Nephron progenitor cell (in vitro differentiated cells): ENCODE data around the gene ADAMTS10.
"Not testable (repeated sequence)": the region's sequence is repeated elsewhere in the genome, so short reads cannot be mapped to it uniquely, and the experiment has no call there.

ENCODE experiments used
- DNase-seq: peaks from one replicate; pipeline ENCODE4 v3.0.0; 2021
- H3K27ac Mint-ChIP-seq: 2 replicates; pipeline ENCODE4 v1.8.0; 2021; ENCODE audit warnings: mild to moderate bottlenecking, moderate library complexity, mixed read lengths
- H3K27me3 Mint-ChIP-seq: 2 replicates; pipeline ENCODE4 v1.8.0; 2021; ENCODE audit warnings: mild to moderate bottlenecking, low read depth, mixed read lengths; ENCODE audit not compliant: poor library complexity
- H3K36me3 Mint-ChIP-seq: 2 replicates; pipeline ENCODE4 v1.8.0; 2021; ENCODE audit warnings: low read depth, mixed read lengths
- H3K4me1 Mint-ChIP-seq: 2 replicates; pipeline ENCODE4 v1.8.0; 2021; ENCODE audit warnings: mixed read lengths
- H3K4me3 Mint-ChIP-seq: 2 replicates; pipeline ENCODE4 v1.8.0; 2021; ENCODE audit warnings: mild to moderate bottlenecking, moderate library complexity, mixed read lengths
- H3K9me3 Mint-ChIP-seq: 2 replicates; pipeline ENCODE4 v1.8.0; 2021; ENCODE audit warnings: mild to moderate bottlenecking, moderate library complexity, mixed read lengths
- CTCF ChIP-seq: fragments of 200-600 bp; sonication (generic); IDR thresholded peaks from 2 replicates; pipeline ENCODE4 v1.5.0; 2021; ENCODE audit warnings: antibody characterized with exemption

ADAMTS10 gene

GRCh38 chr19:8617984-8618383 is 7.5 kb upstream of the ADAMTS10 start:
- TF ChIP-seq CTCF, result no peak
- Mint-ChIP-seq H3K36me3 (no peaks in the 10 kb centered on the region), H3K9me3 (no peaks in the 10 kb centered on the region), H3K4me3 (no peak overlapping the region), H3K27me3 (peaks cover 22% of the 10 kb centered on the region), H3K27ac (no peak overlapping the region), H3K4me1 (peaks cover 5% of the 10 kb centered on the region)
- no peak for DNase-seq

DNA sequence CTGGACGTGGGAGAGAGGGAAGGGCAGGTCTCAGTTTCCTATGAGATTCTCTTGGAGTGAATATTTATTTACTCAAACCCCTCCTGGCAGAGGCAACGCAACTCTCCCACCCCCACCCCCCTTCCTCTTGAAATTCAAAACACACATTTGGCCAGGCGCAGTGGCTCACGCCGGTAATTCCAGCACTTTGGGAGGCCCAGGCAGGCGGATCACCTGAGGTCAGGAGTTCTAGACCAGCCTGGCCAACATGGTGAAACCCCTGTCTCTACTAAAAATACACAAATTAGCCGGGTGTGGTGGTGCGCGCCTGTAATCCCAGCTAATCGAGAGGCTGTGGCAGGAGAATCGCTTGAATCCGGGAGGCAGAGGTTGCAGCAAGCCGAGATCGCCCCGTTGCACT is 6.8 kb upstream of the ADAMTS10 start:
- H3K4me3 Mint-ChIP-seq, H3K9me3 Mint-ChIP-seq, DNase-seq, H3K36me3 Mint-ChIP-seq, H3K27ac Mint-ChIP-seq, H3K4me1 Mint-ChIP-seq: not testable (repeated sequence)
- peaks cover 22% of the 10 kb centered on the region for H3K27me3 Mint-ChIP-seq

- peaks cover 18% of the 10 kb centered on the region for H3K27me3 Mint-ChIP-seq
- no peak for DNase-seq
- H3K4me3 Mint-ChIP-seq, result no peak overlapping the region
- H3K36me3 Mint-ChIP-seq, result no peaks in the 10 kb centered on the region
- H3K4me1 Mint-ChIP-seq, result peaks cover 10% of the 10 kb centered on the region
- H3K27ac Mint-ChIP-seq, result no peak overlapping the region
- TF ChIP-seq CTCF, result no peak
- no peaks in the 10 kb centered on the region for H3K9me3 Mint-ChIP-seq
Measured at GRCh38 chr19:8616861-8617260, 6.3 kb upstream of the ADAMTS10 start.

GRCh38 chr19:8615813-8616596 is 5.5 kb upstream of the ADAMTS10 start:
- H3K4me3 Mint-ChIP-seq, result no peak overlapping the region
- peak; percentile 78 for DNase-seq
- peaks cover 18% of the 10 kb centered on the region for H3K27me3 Mint-ChIP-seq
- H3K36me3 Mint-ChIP-seq, result no peaks in the 10 kb centered on the region
- H3K27ac Mint-ChIP-seq, result no peak overlapping the region
- H3K4me1 Mint-ChIP-seq, result peaks cover 10% of the 10 kb centered on the region
- H3K9me3 Mint-ChIP-seq, result no peaks in the 10 kb centered on the region
- peak; percentile 95 for TF ChIP-seq CTCF

GRCh38 chr19:8615024-8615423 is 4.5 kb upstream of the ADAMTS10 start:
- Mint-ChIP-seq H3K4me3 (no peak overlapping the region), H3K27me3 (peaks cover 17% of the 10 kb centered on the region), H3K36me3 (no peaks in the 10 kb centered on the region), H3K27ac (no peak overlapping the region), H3K9me3 (no peaks in the 10 kb centered on the region), H3K4me1 (peaks cover 14% of the 10 kb centered on the region)
- no peak for DNase-seq
- TF ChIP-seq CTCF, result no peak

DNA sequence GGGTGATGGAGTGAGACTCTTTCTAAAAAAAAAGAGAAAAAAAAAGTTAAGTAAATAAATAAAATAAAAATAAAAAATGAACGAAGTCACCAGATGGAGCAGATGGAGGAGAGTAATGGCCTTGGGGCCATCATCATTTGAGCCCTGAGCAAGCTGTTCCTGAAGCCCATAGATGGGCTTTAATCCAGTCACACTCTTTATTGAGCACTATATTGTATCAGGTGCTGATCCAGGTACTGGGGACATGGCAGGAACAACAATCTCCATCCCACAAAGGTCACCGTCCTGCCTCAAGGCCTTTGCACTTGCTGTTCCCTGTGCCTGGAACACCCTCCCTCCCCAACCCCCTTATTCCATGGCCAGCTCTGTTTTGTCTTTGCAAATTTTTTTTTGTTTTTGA is 3.9 kb upstream of the ADAMTS10 start:
- TF ChIP-seq CTCF, result no peak
- Mint-ChIP-seq H3K4me1 (peaks cover 19% of the 10 kb centered on the region), H3K4me3 (no peak overlapping the region), H3K27ac (no peak overlapping the region), H3K27me3 (peaks cover 14% of the 10 kb centered on the region), H3K9me3 (no peaks in the 10 kb centered on the region), H3K36me3 (no peaks in the 10 kb centered on the region)
- DNase-seq, result no peak
